Astrocyte of the cerebellum (primary cell): Measurements from ENCODE around the gene STRN4.
A peak's percentile ranks its signal among the peaks of the same experiment; 100 is the strongest.

ENCODE experiments used
- DNase-seq: peaks from one replicate; pipeline ENCODE4 v3.0.0-alpha.2; 2011; ENCODE audit warnings: low read depth
- H3K4me3 ChIP-seq: 2 replicates; pipeline ENCODE4 v1.5.1; 2011; ENCODE audit warnings: mild to moderate bottlenecking, low read depth, low read length, moderate library complexity
- in situ Hi-C: cut with HindIII; loops from 2 replicates; pipeline ENCODE4 v1.10.0; 2017; ENCODE audit warnings: low sequenced_read_pairs
- TF ChIP-seq, protein P1 (sequence below): IDR thresholded peaks from 2 replicates; pipeline ENCODE4 v1.5.1; 2012; ENCODE audit warnings: low read length, low read depth, moderate library complexity, mild to moderate bottlenecking; ENCODE audit errors: missing control alignments

STRN4 gene, protein sequence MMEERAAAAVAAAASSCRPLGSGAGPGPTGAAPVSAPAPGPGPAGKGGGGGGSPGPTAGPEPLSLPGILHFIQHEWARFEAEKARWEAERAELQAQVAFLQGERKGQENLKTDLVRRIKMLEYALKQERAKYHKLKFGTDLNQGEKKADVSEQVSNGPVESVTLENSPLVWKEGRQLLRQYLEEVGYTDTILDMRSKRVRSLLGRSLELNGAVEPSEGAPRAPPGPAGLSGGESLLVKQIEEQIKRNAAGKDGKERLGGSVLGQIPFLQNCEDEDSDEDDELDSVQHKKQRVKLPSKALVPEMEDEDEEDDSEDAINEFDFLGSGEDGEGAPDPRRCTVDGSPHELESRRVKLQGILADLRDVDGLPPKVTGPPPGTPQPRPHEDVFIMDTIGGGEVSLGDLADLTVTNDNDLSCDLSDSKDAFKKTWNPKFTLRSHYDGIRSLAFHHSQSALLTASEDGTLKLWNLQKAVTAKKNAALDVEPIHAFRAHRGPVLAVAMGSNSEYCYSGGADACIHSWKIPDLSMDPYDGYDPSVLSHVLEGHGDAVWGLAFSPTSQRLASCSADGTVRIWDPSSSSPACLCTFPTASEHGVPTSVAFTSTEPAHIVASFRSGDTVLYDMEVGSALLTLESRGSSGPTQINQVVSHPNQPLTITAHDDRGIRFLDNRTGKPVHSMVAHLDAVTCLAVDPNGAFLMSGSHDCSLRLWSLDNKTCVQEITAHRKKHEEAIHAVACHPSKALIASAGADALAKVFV

DNA sequence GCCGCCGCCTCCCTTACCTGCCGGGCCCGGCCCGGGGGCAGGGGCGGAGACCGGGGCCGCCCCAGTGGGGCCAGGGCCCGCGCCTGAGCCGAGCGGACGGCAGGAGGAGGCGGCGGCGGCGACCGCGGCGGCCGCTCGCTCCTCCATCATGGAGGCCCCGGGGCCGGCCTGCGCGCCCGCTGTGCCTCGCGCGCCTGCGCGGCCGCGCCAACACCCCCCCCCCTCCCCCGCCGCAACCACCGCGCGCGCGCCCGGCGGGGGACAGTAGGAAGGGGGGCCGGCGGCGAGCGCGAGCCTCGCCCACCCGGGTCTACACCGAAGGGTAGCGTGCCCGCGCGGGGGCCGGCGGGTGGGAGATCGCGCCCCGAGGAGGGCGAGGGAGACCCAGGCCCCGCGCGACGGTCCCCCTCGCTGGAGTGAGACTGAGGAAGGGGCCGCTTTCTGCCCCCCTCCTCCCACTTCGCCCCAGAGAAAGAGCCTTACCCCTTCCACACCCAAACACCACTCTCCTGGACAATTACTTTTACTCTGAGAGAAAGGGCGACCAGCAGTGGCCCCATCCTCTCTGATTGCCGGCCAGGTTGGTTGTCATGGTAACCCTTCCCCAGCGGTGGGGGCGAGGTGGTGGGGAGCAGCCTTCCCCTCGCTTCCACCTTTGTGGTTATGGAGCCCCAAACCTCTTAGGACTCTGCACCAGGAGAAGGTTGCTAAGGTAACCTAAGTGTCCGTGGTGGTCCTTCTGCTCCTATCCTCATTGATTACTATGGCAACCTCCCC lies at the start of gene STRN4:
TSS of gene STRN4 (minus strand) at position 170 of the 777 bp plus-strand sequence. CDS start at position 150, 20 bp downstream.
- in situ Hi-C loops: loop anchor here (5.0 to 10.0 kb wide), 2 partner anchors 78 to 101 kb away; no protein-coding TSS in a partner anchor
- no peak for DNase-seq
- peak within 1 kb of the TSS; percentile 76 for H3K4me3 ChIP-seq
- TF ChIP-seq, protein P1, sequence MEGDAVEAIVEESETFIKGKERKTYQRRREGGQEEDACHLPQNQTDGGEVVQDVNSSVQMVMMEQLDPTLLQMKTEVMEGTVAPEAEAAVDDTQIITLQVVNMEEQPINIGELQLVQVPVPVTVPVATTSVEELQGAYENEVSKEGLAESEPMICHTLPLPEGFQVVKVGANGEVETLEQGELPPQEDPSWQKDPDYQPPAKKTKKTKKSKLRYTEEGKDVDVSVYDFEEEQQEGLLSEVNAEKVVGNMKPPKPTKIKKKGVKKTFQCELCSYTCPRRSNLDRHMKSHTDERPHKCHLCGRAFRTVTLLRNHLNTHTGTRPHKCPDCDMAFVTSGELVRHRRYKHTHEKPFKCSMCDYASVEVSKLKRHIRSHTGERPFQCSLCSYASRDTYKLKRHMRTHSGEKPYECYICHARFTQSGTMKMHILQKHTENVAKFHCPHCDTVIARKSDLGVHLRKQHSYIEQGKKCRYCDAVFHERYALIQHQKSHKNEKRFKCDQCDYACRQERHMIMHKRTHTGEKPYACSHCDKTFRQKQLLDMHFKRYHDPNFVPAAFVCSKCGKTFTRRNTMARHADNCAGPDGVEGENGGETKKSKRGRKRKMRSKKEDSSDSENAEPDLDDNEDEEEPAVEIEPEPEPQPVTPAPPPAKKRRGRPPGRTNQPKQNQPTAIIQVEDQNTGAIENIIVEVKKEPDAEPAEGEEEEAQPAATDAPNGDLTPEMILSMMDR: no peak

DNA sequence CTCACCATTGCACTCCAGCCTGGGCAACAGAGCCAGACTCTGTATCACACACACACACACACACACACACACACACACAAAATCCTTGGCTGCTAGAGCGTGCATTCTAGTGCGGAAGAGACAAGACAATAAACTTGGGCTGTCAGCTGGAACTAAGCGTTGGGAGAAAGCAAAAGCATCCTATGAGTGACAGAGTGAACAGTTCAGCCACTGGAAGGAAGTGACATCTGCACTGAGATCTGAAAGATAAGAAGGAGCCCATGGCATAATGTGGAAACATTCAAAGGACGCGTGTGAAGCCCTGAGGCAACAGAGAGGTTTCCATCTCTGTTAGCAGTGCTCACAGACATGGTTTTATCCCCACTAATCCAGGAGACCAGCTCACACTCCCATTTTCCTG lies 45.7 kb upstream of the STRN4 start:
- no peak overlapping the region for H3K4me3 ChIP-seq
- TF ChIP-seq, protein P1: no peak
- no peak for DNase-seq
- in situ Hi-C loops: no loop called here

DNA sequence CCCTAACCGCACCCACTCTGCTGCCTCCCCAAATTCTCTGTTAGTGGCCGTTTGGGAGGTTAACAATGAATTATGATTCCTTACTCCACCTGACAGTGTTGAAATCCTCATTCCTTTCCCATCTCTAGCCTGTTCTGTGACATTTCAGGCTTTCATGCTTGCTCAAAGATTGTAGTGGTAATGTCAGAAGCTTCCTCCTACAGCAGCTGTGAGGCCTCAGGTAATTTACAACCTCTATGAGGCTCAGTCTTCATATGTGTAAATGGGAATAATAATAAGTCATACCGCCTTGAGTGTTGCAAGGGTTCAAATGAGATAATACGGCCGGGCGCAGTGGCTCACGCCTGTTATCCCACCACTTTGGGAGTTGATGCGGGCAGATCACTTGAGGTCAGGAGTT lies 43.1 kb upstream of the STRN4 start:
- in situ Hi-C loops: loop anchor here (5.0 kb wide), 1 partner anchor 38 kb away; no protein-coding TSS in a partner anchor
- no peak overlapping the region for H3K4me3 ChIP-seq
- DNase-seq: no peak
- TF ChIP-seq, protein P1: no peak

DNA sequence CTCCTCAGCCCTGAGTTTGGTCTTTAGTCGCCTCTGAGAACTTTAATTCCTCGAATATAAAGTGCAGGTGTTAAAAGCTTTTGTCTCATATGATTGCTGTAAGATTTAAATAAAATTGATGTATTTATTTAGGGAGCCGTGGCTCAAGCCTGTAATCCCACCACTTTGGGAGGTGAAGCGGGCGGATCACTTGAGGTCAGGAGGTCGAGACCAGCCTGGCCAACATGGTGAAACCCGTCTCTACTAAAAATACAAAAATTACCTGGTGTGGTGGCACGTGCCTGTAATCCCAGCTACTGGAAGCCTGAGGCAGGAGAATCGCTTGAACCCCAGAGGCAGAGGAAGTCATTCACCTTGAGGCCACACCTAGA lies 42.7 kb upstream of the STRN4 start:
- in situ Hi-C loops: loop anchor here (5.0 kb wide), 1 partner anchor 38 kb away; no protein-coding TSS in a partner anchor
- DNase-seq: no peak
- TF ChIP-seq, protein P1: no peak
- no peak overlapping the region for H3K4me3 ChIP-seq

DNA sequence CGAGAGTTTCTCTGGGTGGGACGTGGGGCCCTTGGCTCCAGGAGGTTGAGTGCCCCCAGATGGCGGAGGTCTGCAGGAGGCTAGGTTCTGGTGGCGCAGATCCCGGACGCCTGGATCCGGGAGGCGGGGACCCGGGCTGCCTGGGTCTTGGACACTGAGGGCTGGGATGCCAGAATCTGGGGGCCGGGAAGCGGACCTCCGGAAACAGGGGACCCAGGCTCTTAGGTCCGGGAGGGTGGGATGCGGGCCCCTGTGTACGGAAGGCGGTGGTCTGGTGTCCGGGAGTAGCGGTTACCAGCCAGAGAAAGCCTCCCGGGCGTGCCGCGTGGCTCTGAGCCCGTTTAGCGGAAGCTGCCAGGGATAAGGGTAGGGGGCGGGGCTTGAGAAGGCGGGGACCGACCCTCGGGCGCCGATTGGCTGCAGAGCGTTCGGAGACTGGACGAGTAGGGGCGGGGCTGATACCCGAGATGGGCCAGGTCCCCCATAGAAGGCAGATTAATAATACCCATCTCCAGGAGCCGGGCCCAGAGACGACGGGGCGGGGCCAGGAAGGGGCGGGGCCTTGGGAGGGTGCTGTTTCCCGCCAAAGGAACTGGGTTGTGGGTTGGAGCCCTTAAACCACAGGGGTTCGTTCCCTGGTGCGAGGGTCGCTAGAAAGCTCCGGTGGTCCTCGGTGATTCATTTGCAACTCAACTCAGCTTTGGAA lies 42.2 kb upstream of the STRN4 start, which contains the start of gene SLC1A5:
TSS of gene SLC1A5 (minus strand) at position 333 of the 706 bp plus-strand sequence. CDS start 629 bp downstream, outside the sequence.
- peak; percentile 85 for DNase-seq
- H3K4me3 ChIP-seq: peak within 1 kb of the TSS; percentile 57
- in situ Hi-C loops: loop anchor here (5.0 kb wide), 1 partner anchor 39 kb away; no protein-coding TSS in a partner anchor
- TF ChIP-seq, protein P1: no peak
